Kidney epithelial cell (primary cell): ENCODE results near the gene TJP3. TPM values are rescaled to one million over a fixed set of nuclear protein-coding genes. Genes with fewer than 3 reads are reported as not detected.

Experiments used
- DNase-seq: peaks from one replicate; pipeline ENCODE4 v3.0.0-alpha.2; 2010; ENCODE audit warnings: low read depth
- H3K27me3 ChIP-seq: 2 replicates; pipeline ENCODE4 v1.6.0; 2011; ENCODE audit warnings: low read length; ENCODE audit not compliant: control insufficient read depth, insufficient read depth
- H3K36me3 ChIP-seq: 2 replicates; pipeline ENCODE4 v1.5.1; 2011; ENCODE audit warnings: low read length; ENCODE audit not compliant: control insufficient read depth, insufficient read depth
- H3K4me3 ChIP-seq: 2 replicates; pipeline ENCODE4 v1.5.1; 2011; ENCODE audit warnings: low read depth, mild to moderate bottlenecking, control low read depth, low read length
- CTCF ChIP-seq: IDR thresholded peaks from 2 replicates; pipeline ENCODE4 v1.5.1; 2011; ENCODE audit warnings: mild to moderate bottlenecking, moderate library complexity, low read length, control low read depth, inconsistent platforms; ENCODE audit not compliant: insufficient read depth, poor library complexity, severe bottlenecking
- total RNA-seq: library from RNA; depleted of rRNA; stranded (reverse); fragments of >200 nt; gene quantifications from 2 replicates; pipeline ENCODE4 v1.2.3, GENCODE V29; 2015

TJP3 gene
- total RNA-seq, 1 donor from 2014 or later = 1.7 TPM

DNA sequence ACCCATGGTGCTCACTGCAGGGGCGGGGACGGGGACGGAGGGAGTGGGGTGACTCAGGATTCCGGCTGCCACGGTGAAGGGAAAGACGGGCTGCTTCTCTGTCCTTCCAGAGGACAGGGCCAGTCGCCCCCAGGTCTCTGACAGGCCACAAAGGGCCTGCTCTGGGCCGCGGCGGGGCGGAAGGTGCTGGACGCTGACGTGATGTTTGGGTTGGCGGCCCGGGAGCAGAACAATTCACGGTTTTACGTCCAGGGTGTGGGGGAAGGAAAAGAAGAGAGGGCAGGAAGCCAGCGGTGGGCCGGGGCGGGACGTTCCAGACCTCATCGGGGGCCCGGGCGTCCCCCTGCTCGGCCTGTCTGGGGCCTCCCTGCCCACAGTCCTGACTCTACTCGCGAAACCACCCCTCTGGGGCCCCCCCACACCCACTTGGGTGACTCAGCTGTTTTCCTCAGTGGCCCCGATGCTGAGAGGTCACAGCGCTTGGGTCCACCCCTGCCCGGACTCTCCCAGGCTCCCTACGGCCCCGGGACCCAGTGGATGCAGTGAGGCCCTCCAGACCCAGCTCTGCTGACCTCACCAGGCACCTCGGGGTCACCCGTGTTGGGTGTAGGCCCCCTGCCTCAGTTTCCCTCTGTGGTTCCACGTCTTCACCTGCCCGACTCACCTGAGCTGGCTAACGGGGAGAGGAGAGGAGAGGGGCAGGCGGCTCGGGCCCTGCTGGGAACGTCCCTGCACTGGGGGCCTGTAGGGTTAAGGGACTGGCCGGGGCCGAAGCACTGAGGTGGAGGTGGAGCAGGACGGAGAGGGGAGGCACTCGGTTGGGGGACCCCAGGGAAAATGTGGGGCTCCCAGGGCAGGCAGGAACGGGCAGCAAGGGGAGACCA is 37.1 kb upstream of the TJP3 start:
- no peak for DNase-seq
- TF ChIP-seq CTCF = no peak
- Histone ChIP-seq H3K27me3 (no peaks in the 10 kb centered on the region), H3K36me3 (no peaks in the 10 kb centered on the region), H3K4me3 (no peak overlapping the region)

GRCh38 chr19:3671680-3672574 is 36.3 kb upstream of the TJP3 start:
- DNase-seq = no peak
- Histone ChIP-seq H3K36me3 (no peaks in the 10 kb centered on the region), H3K27me3 (no peaks in the 10 kb centered on the region), H3K4me3 (no peak overlapping the region)
- no peak for TF ChIP-seq CTCF

DNA sequence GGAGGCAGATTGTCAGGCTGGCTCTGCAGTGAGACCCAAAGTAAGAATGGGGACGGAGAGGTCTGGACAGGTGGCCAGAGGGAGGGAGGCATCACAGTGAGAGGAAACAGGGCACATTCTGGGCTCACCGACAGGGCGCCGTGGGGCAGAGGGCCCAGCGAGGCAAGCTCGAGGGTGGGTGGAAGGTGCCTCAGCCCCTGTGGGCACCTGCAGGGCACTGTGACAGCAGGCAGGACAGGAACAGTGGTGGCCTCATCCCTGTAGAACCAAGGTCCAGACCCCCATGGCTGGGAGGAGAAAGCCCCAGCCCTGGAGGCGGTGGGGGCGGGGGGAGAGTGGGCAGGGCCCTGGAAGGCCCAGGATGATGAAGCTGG is 35.6 kb upstream of the TJP3 start:
- H3K36me3 ChIP-seq = no peaks in the 10 kb centered on the region
- H3K4me3 ChIP-seq = no peak overlapping the region
- DNase-seq = no peak
- TF ChIP-seq CTCF = no peak
- H3K27me3 ChIP-seq = no peaks in the 10 kb centered on the region

- H3K4me3 ChIP-seq = no peak overlapping the region
- H3K27me3 ChIP-seq = no peaks in the 10 kb centered on the region
- DNase-seq = no peak
- H3K36me3 ChIP-seq = no peaks in the 10 kb centered on the region
- TF ChIP-seq CTCF = no peak
Measured at GRCh38 chr19:3672993-3673392, 35.2 kb upstream of the TJP3 start.

DNA sequence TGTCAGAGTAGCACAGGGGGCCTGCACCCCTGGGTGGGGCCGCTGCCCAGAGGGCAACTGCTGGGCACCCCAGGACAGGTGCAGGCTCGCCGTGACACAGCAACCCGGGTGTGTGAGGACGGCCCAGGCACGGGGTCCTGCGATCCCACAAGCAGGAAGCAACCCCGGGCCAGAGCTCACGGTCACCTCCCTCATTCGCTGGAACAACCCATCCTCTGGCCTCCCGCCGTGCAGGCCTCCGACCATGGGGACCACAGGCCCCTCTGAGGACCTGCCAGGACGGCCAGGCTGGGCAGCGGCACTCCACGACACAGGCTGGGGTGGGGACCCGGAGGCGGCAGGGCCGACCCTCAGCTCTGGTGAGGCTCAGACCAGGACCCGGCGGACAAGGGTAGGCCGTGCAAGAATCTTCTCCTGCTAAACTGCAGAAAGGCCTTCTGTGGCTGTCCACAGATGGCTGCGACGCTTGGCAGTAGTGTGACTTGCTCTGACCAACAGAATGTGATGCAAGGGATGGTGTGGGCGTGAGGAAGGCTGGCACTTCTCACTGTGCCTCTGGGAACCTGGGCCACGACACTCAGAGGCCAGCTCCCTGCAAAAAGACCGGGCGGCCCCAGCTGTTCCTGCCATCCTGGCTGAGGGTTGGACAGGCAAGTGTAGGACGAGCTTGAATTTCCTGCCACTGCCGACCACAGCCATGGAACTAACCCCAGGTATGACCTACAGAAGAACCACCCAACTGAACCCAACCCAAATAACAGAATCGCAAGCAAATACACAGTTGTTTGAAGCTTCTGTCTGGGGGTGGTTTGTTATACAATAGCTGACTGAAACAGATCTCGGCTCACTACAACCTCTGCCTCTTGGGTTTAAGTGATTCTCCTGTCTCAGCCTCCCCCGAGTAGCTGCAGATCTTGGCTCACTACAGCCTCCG is 34.4 kb upstream of the TJP3 start:
- no peaks in the 10 kb centered on the region for H3K27me3 ChIP-seq
- no peak for TF ChIP-seq CTCF
- DNase-seq = no peak
- H3K4me3 ChIP-seq = no peak overlapping the region
- H3K36me3 ChIP-seq = no peaks in the 10 kb centered on the region
